ENCODE data around the gene MVP.

MVP gene

GRCh38 chr16:29816694-29817441, 3.4 kb upstream of the MVP start:
- peaks cover 46 to 54% of the 10 kb centered on the region in 2 donors for H3K4me1 ChIP-seq (ENCODE audit: control insufficient read depth in 2 of 2, insufficient read depth in 2 of 2, low read length in 2 of 2)
- H3K4me3 ChIP-seq (ENCODE audit: low read length in 2 of 2): peak overlapping the region; percentile 88 to 89
- H3K27me3 ChIP-seq (ENCODE audit: control insufficient read depth in 2 of 2, insufficient read depth in 2 of 2, low read length in 2 of 2): no peaks in the 10 kb centered on the region
- H3K9ac ChIP-seq (ENCODE audit: low read depth in 1 of 2, low read length in 2 of 2): peak overlapping the region; percentile 74 to 96
- H3K27ac ChIP-seq (ENCODE audit: low read depth in 2 of 2, low read length in 2 of 2): peak overlapping the region; percentile 91 to 95
- peaks cover 0 to 12% of the 10 kb centered on the region in 2 donors for H3K36me3 ChIP-seq (ENCODE audit: control insufficient read depth in 2 of 2, insufficient read depth in 2 of 2, low read length in 2 of 2)
- H3K9me3 ChIP-seq (ENCODE audit: control insufficient read depth in 2 of 2, low read length in 2 of 2): no peaks in the 10 kb centered on the region

GRCh38 chr16:29818082-29818481, 2.2 kb upstream of the MVP start:
- H3K27ac ChIP-seq (ENCODE audit: low read depth in 2 of 2, low read length in 2 of 2): no peak overlapping the region
- H3K4me1 ChIP-seq (ENCODE audit: control insufficient read depth in 2 of 2, insufficient read depth in 2 of 2, low read length in 2 of 2): peaks cover 48 to 58% of the 10 kb centered on the region in 2 donors
- H3K27me3 ChIP-seq (ENCODE audit: control insufficient read depth in 2 of 2, insufficient read depth in 2 of 2, low read length in 2 of 2): no peaks in the 10 kb centered on the region
- peaks cover 0 to 12% of the 10 kb centered on the region in 2 donors for H3K36me3 ChIP-seq (ENCODE audit: control insufficient read depth in 2 of 2, insufficient read depth in 2 of 2, low read length in 2 of 2)
- peak overlapping the region in 1 of 2 donors; percentile 22 for H3K4me3 ChIP-seq (ENCODE audit: low read length in 2 of 2)
- peak overlapping the region in 1 of 2 donors; percentile 9 for H3K9ac ChIP-seq (ENCODE audit: low read depth in 1 of 2, low read length in 2 of 2)
- H3K9me3 ChIP-seq (ENCODE audit: control insufficient read depth in 2 of 2, low read length in 2 of 2): no peaks in the 10 kb centered on the region

- H3K36me3 ChIP-seq (ENCODE audit: control insufficient read depth in 2 of 2, insufficient read depth in 2 of 2, low read length in 2 of 2): peaks cover 0 to 12% of the 10 kb centered on the region in 2 donors
These were observed 756 bp upstream of the MVP start for GRCh38 chr16:29819506-29819905.

GRCh38 chr16:29820730-29821642, 724 bp downstream of the MVP start:
- peak overlapping the region; percentile 96 for H3K27ac ChIP-seq (ENCODE audit: low read depth in 2 of 2, low read length in 2 of 2)
- peaks cover 0 to 13% of the 10 kb centered on the region in 2 donors for H3K36me3 ChIP-seq (ENCODE audit: control insufficient read depth in 2 of 2, insufficient read depth in 2 of 2, low read length in 2 of 2)
- H3K4me1 ChIP-seq (ENCODE audit: control insufficient read depth in 2 of 2, insufficient read depth in 2 of 2, low read length in 2 of 2): peaks cover 67% of the 10 kb centered on the region in 2 donors
- H3K9ac ChIP-seq (ENCODE audit: low read depth in 1 of 2, low read length in 2 of 2): peak overlapping the region; percentile 85 to 92
- H3K4me3 ChIP-seq (ENCODE audit: low read length in 2 of 2): peak overlapping the region; percentile 78 to 96
- H3K9me3 ChIP-seq (ENCODE audit: control insufficient read depth in 2 of 2, low read length in 2 of 2): no peaks in the 10 kb centered on the region
- no peaks in the 10 kb centered on the region for H3K27me3 ChIP-seq (ENCODE audit: control insufficient read depth in 2 of 2, insufficient read depth in 2 of 2, low read length in 2 of 2)

More at GRCh38 chr16:29819506-29819905, 756 bp upstream of the MVP start:
- Histone ChIP-seq H3K27me3 (ENCODE audit: control insufficient read depth in 2 of 2, insufficient read depth in 2 of 2, low read length in 2 of 2) (no peaks in the 10 kb centered on the region), H3K9me3 (ENCODE audit: control insufficient read depth in 2 of 2, low read length in 2 of 2) (no peaks in the 10 kb centered on the region), H3K9ac (ENCODE audit: low read depth in 1 of 2, low read length in 2 of 2) (peak overlapping the region; percentile 85 to 92), H3K4me3 (ENCODE audit: low read length in 2 of 2) (peak overlapping the region; percentile 78 to 96), H3K4me1 (ENCODE audit: control insufficient read depth in 2 of 2, insufficient read depth in 2 of 2, low read length in 2 of 2) (peaks cover 58 to 59% of the 10 kb centered on the region in 2 donors), H3K27ac (ENCODE audit: low read depth in 2 of 2, low read length in 2 of 2) (peak overlapping the region; percentile 96)

- no peaks in the 10 kb centered on the region for H3K27me3 ChIP-seq (ENCODE audit: control insufficient read depth in 2 of 2, insufficient read depth in 2 of 2, low read length in 2 of 2)
- H3K9ac ChIP-seq (ENCODE audit: low read depth in 1 of 2, low read length in 2 of 2): peak overlapping the region; percentile 85 to 92
- peaks cover 70 to 71% of the 10 kb centered on the region in 2 donors for H3K4me1 ChIP-seq (ENCODE audit: control insufficient read depth in 2 of 2, insufficient read depth in 2 of 2, low read length in 2 of 2)
- H3K27ac ChIP-seq (ENCODE audit: low read depth in 2 of 2, low read length in 2 of 2): peak overlapping the region; percentile 96
- H3K9me3 ChIP-seq (ENCODE audit: control insufficient read depth in 2 of 2, low read length in 2 of 2): no peaks in the 10 kb centered on the region
- peak overlapping the region; percentile 78 to 96 for H3K4me3 ChIP-seq (ENCODE audit: low read length in 2 of 2)
- H3K36me3 ChIP-seq (ENCODE audit: control insufficient read depth in 2 of 2, insufficient read depth in 2 of 2, low read length in 2 of 2): peaks cover 0 to 13% of the 10 kb centered on the region in 2 donors
These were observed 1.4 kb downstream of the MVP start for GRCh38 chr16:29821643-29822115.

GRCh38 chr16:29824589-29825144, 4.4 kb downstream of the MVP start:
- Histone ChIP-seq H3K9me3 (ENCODE audit: control insufficient read depth in 2 of 2, low read length in 2 of 2) (no peaks in the 10 kb centered on the region), H3K27ac (ENCODE audit: low read depth in 2 of 2, low read length in 2 of 2) (peak overlapping the region; percentile 84 to 96), H3K27me3 (ENCODE audit: control insufficient read depth in 2 of 2, insufficient read depth in 2 of 2, low read length in 2 of 2) (no peaks in the 10 kb centered on the region), H3K4me3 (ENCODE audit: low read length in 2 of 2) (peak overlapping the region; percentile 25 to 46), H3K9ac (ENCODE audit: low read depth in 1 of 2, low read length in 2 of 2) (peak overlapping the region in 1 of 2 donors; percentile 28), H3K4me1 (ENCODE audit: control insufficient read depth in 2 of 2, insufficient read depth in 2 of 2, low read length in 2 of 2) (peaks cover 70 to 72% of the 10 kb centered on the region in 2 donors), H3K36me3 (ENCODE audit: control insufficient read depth in 2 of 2, insufficient read depth in 2 of 2, low read length in 2 of 2) (peaks cover under 1 to 9% of the 10 kb centered on the region in 2 donors)

- H3K9me3 ChIP-seq (ENCODE audit: control insufficient read depth in 2 of 2, low read length in 2 of 2): no peaks in the 10 kb centered on the region
- peak overlapping the region; percentile 25 to 46 for H3K4me3 ChIP-seq (ENCODE audit: low read length in 2 of 2)
- peaks cover 7 to 12% of the 10 kb centered on the region in 2 donors for H3K36me3 ChIP-seq (ENCODE audit: control insufficient read depth in 2 of 2, insufficient read depth in 2 of 2, low read length in 2 of 2)
- peak overlapping the region; percentile 84 to 96 for H3K27ac ChIP-seq (ENCODE audit: low read depth in 2 of 2, low read length in 2 of 2)
- no peaks in the 10 kb centered on the region for H3K27me3 ChIP-seq (ENCODE audit: control insufficient read depth in 2 of 2, insufficient read depth in 2 of 2, low read length in 2 of 2)
- peak overlapping the region; percentile 9 to 63 for H3K9ac ChIP-seq (ENCODE audit: low read depth in 1 of 2, low read length in 2 of 2)
- H3K4me1 ChIP-seq (ENCODE audit: control insufficient read depth in 2 of 2, insufficient read depth in 2 of 2, low read length in 2 of 2): peaks cover 73 to 74% of the 10 kb centered on the region in 2 donors
These were observed 5.1 kb downstream of the MVP start for GRCh38 chr16:29825145-29826044.

- peak overlapping the region; percentile 84 to 96 for H3K27ac ChIP-seq (ENCODE audit: low read depth in 2 of 2, low read length in 2 of 2)
- peaks cover 14 to 19% of the 10 kb centered on the region in 2 donors for H3K36me3 ChIP-seq (ENCODE audit: control insufficient read depth in 2 of 2, insufficient read depth in 2 of 2, low read length in 2 of 2)
- H3K9me3 ChIP-seq (ENCODE audit: control insufficient read depth in 2 of 2, low read length in 2 of 2): no peaks in the 10 kb centered on the region
- H3K4me3 ChIP-seq (ENCODE audit: low read length in 2 of 2): peak overlapping the region in 1 of 2 donors; percentile 46
- H3K9ac ChIP-seq (ENCODE audit: low read depth in 1 of 2, low read length in 2 of 2): peak overlapping the region in 1 of 2 donors; percentile 9
- no peaks in the 10 kb centered on the region for H3K27me3 ChIP-seq (ENCODE audit: control insufficient read depth in 2 of 2, insufficient read depth in 2 of 2, low read length in 2 of 2)
- peaks cover 72 to 74% of the 10 kb centered on the region in 2 donors for H3K4me1 ChIP-seq (ENCODE audit: control insufficient read depth in 2 of 2, insufficient read depth in 2 of 2, low read length in 2 of 2)
These were observed 6.1 kb downstream of the MVP start for GRCh38 chr16:29826342-29826695.

GRCh38 chr16:29830774-29831173, 10.5 kb downstream of the MVP start:
- no peaks in the 10 kb centered on the region for H3K27me3 ChIP-seq (ENCODE audit: control insufficient read depth in 2 of 2, insufficient read depth in 2 of 2, low read length in 2 of 2)
- no peak overlapping the region for H3K4me3 ChIP-seq (ENCODE audit: low read length in 2 of 2)
- H3K9me3 ChIP-seq (ENCODE audit: control insufficient read depth in 2 of 2, low read length in 2 of 2): no peaks in the 10 kb centered on the region
- H3K36me3 ChIP-seq (ENCODE audit: control insufficient read depth in 2 of 2, insufficient read depth in 2 of 2, low read length in 2 of 2): peaks cover 40 to 49% of the 10 kb centered on the region in 2 donors
- peaks cover 32 to 36% of the 10 kb centered on the region in 2 donors for H3K4me1 ChIP-seq (ENCODE audit: control insufficient read depth in 2 of 2, insufficient read depth in 2 of 2, low read length in 2 of 2)
- H3K9ac ChIP-seq (ENCODE audit: low read depth in 1 of 2, low read length in 2 of 2): no peak overlapping the region
- H3K27ac ChIP-seq (ENCODE audit: low read depth in 2 of 2, low read length in 2 of 2): peak overlapping the region in 1 of 2 donors; percentile 67

Data from mucosa of rectum (tissue), 2 donors.